OCI-LY3 (cell line): ENCODE data around the gene CCDC174.
"Not testable (repeated sequence)": the region's sequence is repeated elsewhere in the genome, so short reads cannot be mapped to it uniquely, and the experiment has no call there.

Experiments used
- CTCF ChIP-seq: fragments of 200-600, 300-600 bp; sonication (generic); IDR thresholded peaks from 2 replicates; pipeline ENCODE4 v1.5.1; 2014; ENCODE audit warnings: antibody characterized with exemption, low read length, low read depth
- EZH2phosphoT487 ChIP-seq: fragments of 200-600 bp; shearing (Covaris generic); IDR thresholded peaks from 2 replicates; pipeline ENCODE4 v1.6.1; 2018; ENCODE audit warnings: antibody characterized with exemption, mixed run types, low read depth

GRCh38 chr3:14609058-14609457 lies 42.5 kb upstream of the CCDC174 start:
- not testable (repeated sequence) for TF ChIP-seq CTCF, EZH2phosphoT487
